Colonic mucosa (tissue), 4 donors: ENCODE measurements around the gene SLC38A9. TPM values are rescaled to one million over a fixed set of nuclear protein-coding genes. Genes with fewer than 3 reads are reported as not detected.

Experiments
- DNase-seq: peaks from one replicate; pipeline ENCODE4 v3.0.0-alpha.2; 2020
- H3K27ac ChIP-seq: fragments of 200-600 bp; one replicate; pipeline ENCODE4 v1.8.0; 2021
- H3K27me3 ChIP-seq: fragments of 200-600 bp; one replicate; pipeline ENCODE4 v1.8.0; 2021
- H3K36me3 ChIP-seq: fragments of 200-600 bp; one replicate; pipeline ENCODE4 v1.8.0; 2021
- H3K4me1 ChIP-seq: fragments of 200-600 bp; one replicate; pipeline ENCODE4 v1.8.0; 2021; ENCODE audit warnings: mild to moderate bottlenecking
- H3K4me3 ChIP-seq: fragments of 200-600 bp; one replicate; pipeline ENCODE4 v1.8.0; 2021
- H3K9ac ChIP-seq, 2 donors: one replicate each; pipeline ENCODE4 v1.7.0; 2013; ENCODE audit warnings: control low read depth in 2 of 2, low read depth in 2 of 2, low read length in 2 of 2
- H3K9me3 ChIP-seq: fragments of 200-600 bp; one replicate; pipeline ENCODE4 v1.8.0; 2021
- intact Hi-C: fragments of 100-400 bp; cut with DNase I; formaldehyde crosslinking; loops from one replicate; pipeline ENCODE4 v1.14.1; 2022
- total RNA-seq, 2 donors: library from RNA; stranded (reverse); fragmentation: NEBNext Ultra II Directional in 1 of 2; extraction: Animal tissue kit (Norgen Biotek cat#: 25700) in 1 of 2; gene quantifications; one replicate each; pipeline ENCODE4 v1.2.1, GENCODE V29; 2021
- TF ChIP-seq, protein P1 (sequence below): fragments of 200-600 bp; IDR thresholded peaks from one replicate; pipeline ENCODE4 v1.8.0; 2022; ENCODE audit warnings: antibody characterized with exemption, mild to moderate bottlenecking
- donor health status: healthy.
- donor health status: DM: no; HTN: no; CAD: no.
- donor health status: DM: no; HTN: no; CAD: no.

The SLC38A9 gene
- total RNA-seq, 2 donors from 2014 or later, result 17.3 to 20.0 TPM

DNA sequence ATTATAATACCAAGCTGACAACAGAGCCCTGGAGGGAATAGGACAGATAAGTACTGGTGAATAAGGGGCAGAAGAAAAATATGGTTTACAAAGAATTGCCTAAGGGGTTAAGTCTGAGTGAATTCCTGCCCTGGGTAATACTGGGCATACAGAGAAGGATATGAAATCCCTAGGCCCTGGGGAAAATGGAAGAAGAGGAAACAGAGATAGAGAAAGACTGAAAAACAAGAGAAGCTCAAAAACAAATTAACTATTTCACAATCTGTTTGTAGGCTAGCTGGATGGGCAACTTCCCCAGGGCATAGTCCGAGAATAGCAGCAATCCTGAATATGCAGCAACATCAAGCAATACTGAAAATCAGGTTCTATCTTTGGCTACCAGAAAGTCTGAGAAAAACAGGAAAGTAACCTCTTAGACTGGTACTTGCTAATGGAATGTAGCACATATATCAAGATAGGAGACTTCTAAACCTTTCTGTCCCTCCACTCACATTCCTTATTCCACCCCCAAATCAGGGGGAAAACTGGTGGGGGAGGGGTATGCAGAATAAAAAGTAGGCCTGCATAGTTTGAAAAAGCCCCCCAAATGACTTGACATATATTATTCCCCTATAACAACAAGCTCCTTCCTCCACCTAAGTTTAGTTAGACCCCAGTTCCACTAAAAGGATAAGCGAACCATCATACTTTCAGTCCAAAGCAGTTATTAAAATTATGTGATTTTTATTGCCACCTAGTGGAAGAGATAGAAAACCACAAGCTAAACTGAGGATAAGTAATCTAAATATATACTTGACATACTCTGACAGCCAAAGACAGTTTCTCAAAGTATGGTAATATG lies 20.6 kb downstream of the SLC38A9 start:
- Histone ChIP-seq H3K27ac (no peak overlapping the region), H3K36me3 (no peaks in the 10 kb centered on the region), H3K4me3 (no peak overlapping the region), H3K9me3 (no peaks in the 10 kb centered on the region), H3K27me3 (no peaks in the 10 kb centered on the region), H3K9ac (peak overlapping the region in 1 of 2 donors; percentile 19), H3K4me1 (no peaks in the 10 kb centered on the region)
- no peak for DNase-seq
- TF ChIP-seq, protein P1, sequence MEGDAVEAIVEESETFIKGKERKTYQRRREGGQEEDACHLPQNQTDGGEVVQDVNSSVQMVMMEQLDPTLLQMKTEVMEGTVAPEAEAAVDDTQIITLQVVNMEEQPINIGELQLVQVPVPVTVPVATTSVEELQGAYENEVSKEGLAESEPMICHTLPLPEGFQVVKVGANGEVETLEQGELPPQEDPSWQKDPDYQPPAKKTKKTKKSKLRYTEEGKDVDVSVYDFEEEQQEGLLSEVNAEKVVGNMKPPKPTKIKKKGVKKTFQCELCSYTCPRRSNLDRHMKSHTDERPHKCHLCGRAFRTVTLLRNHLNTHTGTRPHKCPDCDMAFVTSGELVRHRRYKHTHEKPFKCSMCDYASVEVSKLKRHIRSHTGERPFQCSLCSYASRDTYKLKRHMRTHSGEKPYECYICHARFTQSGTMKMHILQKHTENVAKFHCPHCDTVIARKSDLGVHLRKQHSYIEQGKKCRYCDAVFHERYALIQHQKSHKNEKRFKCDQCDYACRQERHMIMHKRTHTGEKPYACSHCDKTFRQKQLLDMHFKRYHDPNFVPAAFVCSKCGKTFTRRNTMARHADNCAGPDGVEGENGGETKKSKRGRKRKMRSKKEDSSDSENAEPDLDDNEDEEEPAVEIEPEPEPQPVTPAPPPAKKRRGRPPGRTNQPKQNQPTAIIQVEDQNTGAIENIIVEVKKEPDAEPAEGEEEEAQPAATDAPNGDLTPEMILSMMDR, result peak; percentile 67
- intact Hi-C loops, result loop anchor here (2.0 to 5.0 kb wide), 3 partner anchors 285 to 519 kb away; partner anchors contain the start of gene CDC20B

DNA sequence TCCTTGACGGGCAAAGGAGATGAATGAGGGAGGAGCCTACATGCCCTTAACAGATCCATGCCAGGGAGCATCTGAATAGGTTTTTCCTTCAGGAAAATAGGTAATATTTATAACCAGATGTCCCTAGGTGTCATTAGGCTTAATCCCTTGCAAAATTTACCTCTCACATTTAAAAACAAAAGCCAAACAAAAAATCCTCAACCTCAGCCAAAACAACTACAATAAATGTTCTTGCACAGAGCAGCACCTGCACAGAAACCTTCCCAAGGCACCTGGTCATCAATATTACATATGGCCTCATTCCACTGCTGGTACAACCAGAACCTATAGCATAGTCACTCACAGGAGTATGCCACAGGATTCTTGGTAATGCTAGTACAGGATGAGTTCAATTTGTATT lies 30.1 kb downstream of the SLC38A9 start:
- Histone ChIP-seq H3K4me1 (no peaks in the 10 kb centered on the region), H3K4me3 (no peak overlapping the region), H3K27ac (no peak overlapping the region), H3K9me3 (no peaks in the 10 kb centered on the region), H3K9ac (no peak overlapping the region), H3K27me3 (no peaks in the 10 kb centered on the region), H3K36me3 (no peaks in the 10 kb centered on the region)
- no peak for DNase-seq
- TF ChIP-seq, protein P1, result no peak
- intact Hi-C loops, result no loop called here

DNA sequence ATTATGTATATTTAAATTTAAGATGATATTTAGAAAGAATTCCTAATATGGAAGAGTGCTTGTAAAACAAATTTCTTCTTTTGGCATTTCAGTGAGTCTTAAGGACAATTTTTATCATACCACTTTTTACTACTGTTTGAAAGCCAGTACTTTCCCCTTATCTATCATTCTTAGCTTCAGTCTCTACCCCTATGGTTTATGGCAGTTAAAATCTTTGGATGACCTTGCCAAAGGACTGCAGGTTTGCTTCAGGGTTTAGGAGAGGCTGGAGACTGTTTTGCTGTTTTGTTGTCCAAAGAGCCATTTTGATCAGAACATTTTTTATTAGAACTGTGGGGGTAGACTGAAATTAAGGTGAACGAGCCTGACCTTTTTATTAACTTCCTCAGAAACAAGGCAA lies 30.8 kb downstream of the SLC38A9 start:
- H3K27ac ChIP-seq, result no peak overlapping the region
- TF ChIP-seq, protein P1, result no peak
- no peaks in the 10 kb centered on the region for H3K36me3 ChIP-seq

DNA sequence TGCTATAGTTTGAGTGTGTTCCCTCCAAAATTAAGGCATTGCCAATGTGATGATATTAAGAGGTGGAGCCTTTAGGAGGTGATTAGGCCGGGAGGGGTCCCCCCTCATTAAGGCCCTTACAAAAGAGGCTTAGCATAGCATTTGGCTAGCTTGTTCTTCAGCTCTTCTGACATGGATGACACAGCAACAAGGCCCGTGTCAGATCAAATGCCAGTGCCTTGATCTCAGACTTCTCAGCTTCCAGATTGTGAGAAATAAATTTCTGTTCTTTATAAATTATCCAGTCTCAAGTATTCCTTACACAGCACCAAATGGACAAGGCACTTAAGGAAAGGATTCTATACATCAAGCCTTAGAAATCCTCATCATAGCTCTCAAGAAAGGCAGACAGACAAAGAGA lies 31.8 kb downstream of the SLC38A9 start:
- no peak overlapping the region for H3K9ac ChIP-seq
- no peak for DNase-seq
- H3K4me3 ChIP-seq, result no peak overlapping the region
- TF ChIP-seq, protein P1, result no peak
- intact Hi-C loops, result no loop called here
- no peaks in the 10 kb centered on the region for H3K27me3 ChIP-seq
- no peaks in the 10 kb centered on the region for H3K9me3 ChIP-seq
- no peak overlapping the region for H3K27ac ChIP-seq
- no peaks in the 10 kb centered on the region for H3K36me3 ChIP-seq
- no peaks in the 10 kb centered on the region for H3K4me1 ChIP-seq

More for the DNA sequence above, 30.8 kb downstream of the SLC38A9 start:
- Histone ChIP-seq H3K4me3 (no peak overlapping the region), H3K27me3 (no peaks in the 10 kb centered on the region), H3K9me3 (no peaks in the 10 kb centered on the region), H3K4me1 (no peaks in the 10 kb centered on the region), H3K9ac (no peak overlapping the region)
- intact Hi-C loops, result no loop called here
- DNase-seq, result no peak

DNA sequence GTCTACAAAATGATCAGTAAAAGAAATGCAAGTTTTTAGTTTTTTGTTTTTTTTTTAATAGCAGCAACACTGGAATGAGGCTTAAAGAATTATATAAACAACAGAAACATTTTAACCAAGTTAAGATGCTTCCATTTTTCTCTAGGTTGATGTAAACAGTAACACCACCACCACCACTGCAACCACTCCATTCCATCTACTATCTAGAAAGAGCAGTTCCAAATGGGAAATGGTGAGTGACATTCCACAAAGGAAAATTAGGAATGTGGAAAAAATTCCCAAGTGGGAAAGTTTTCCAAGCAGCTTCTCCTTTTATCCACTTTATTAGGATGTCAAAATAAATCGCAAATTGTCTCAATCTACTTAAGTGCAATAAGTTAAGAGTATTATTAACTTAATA lies 32.6 kb downstream of the SLC38A9 start:
- Histone ChIP-seq H3K9ac (no peak overlapping the region), H3K4me1 (no peaks in the 10 kb centered on the region), H3K4me3 (no peak overlapping the region), H3K36me3 (no peaks in the 10 kb centered on the region), H3K27me3 (no peaks in the 10 kb centered on the region), H3K27ac (no peak overlapping the region), H3K9me3 (no peaks in the 10 kb centered on the region)
- no peak for DNase-seq
- intact Hi-C loops, result no loop called here
- TF ChIP-seq, protein P1, result no peak
